Measurements from ENCODE around the gene FAM76A.

- TF ChIP-seq TAF1 (IDR thresholded peaks at IDR 0.05; ENCODE audit: low read depth) (no peak), YY1 (IDR thresholded peaks at IDR 0.05; ENCODE audit: low read depth) (no peak), EP300 (IDR thresholded peaks at IDR 0.05; ENCODE audit: borderline replicate concordance) (no peak), EGR1 (IDR thresholded peaks at IDR 0.05) (no peak), NFIC (IDR thresholded peaks at IDR 0.05) (no peak), ZBTB7A (IDR thresholded peaks at IDR 0.05; ENCODE audit: low read depth) (no peak), RAD21 (IDR thresholded peaks at IDR 0.05; ENCODE audit: low read depth) (no peak), MAX (IDR thresholded peaks at IDR 0.05) (no peak), CEBPB (IDR thresholded peaks at IDR 0.05) (no peak), CREB1 (IDR thresholded peaks at IDR 0.05; ENCODE audit: low read depth) (no peak), FOXM1 (IDR thresholded peaks at IDR 0.05; ENCODE audit: borderline replicate concordance, low read depth) (no peak), TEAD4 (IDR thresholded peaks at IDR 0.05) (no peak), USF1 (IDR thresholded peaks at IDR 0.05) (no peak)
- TF ChIP-seq, protein P1, sequence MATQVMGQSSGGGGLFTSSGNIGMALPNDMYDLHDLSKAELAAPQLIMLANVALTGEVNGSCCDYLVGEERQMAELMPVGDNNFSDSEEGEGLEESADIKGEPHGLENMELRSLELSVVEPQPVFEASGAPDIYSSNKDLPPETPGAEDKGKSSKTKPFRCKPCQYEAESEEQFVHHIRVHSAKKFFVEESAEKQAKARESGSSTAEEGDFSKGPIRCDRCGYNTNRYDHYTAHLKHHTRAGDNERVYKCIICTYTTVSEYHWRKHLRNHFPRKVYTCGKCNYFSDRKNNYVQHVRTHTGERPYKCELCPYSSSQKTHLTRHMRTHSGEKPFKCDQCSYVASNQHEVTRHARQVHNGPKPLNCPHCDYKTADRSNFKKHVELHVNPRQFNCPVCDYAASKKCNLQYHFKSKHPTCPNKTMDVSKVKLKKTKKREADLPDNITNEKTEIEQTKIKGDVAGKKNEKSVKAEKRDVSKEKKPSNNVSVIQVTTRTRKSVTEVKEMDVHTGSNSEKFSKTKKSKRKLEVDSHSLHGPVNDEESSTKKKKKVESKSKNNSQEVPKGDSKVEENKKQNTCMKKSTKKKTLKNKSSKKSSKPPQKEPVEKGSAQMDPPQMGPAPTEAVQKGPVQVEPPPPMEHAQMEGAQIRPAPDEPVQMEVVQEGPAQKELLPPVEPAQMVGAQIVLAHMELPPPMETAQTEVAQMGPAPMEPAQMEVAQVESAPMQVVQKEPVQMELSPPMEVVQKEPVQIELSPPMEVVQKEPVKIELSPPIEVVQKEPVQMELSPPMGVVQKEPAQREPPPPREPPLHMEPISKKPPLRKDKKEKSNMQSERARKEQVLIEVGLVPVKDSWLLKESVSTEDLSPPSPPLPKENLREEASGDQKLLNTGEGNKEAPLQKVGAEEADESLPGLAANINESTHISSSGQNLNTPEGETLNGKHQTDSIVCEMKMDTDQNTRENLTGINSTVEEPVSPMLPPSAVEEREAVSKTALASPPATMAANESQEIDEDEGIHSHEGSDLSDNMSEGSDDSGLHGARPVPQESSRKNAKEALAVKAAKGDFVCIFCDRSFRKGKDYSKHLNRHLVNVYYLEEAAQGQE (IDR thresholded peaks at IDR 0.05; ENCODE audit: low read depth) = no peak
Observed at GRCh38 chr1:27736252-27736651, 10.5 kb downstream of the FAM76A start.
